Tibial artery (tissue), 4 donors: Measurements from ENCODE around the gene ADSS1.
A peak's percentile ranks its signal among the peaks of the same experiment; 100 is the strongest.

Experiments
- DNase-seq, 2 donors: peaks; one replicate each; pipeline ENCODE4 v3.0.0-alpha.2; 2019
- H3K27ac ChIP-seq, 2 donors: fragments of 200-600 bp; sonication (generic) in 1 of 2; 1 replicate in 1 of 2; 2 replicates in 1 of 2; pipeline ENCODE4 v1.5.1; 2018 to 2019; ENCODE audit warnings: mild to moderate bottlenecking in 1 of 2
- H3K27me3 ChIP-seq, 2 donors: fragments of 200-600 bp; sonication (generic) in 1 of 2; one replicate each; pipeline versions ENCODE4 v1.5.1 to v1.6.0; 2016 to 2019
- H3K36me3 ChIP-seq, 3 donors: fragments of 200-600 bp; sonication (generic) in 2 of 3; one replicate each; pipeline ENCODE4 v1.5.1; 2016 to 2019; ENCODE audit warnings: mild to moderate bottlenecking in 2 of 3
- H3K4me1 ChIP-seq, 4 donors: fragments of 200-600 bp; sonication (generic) in 2 of 4; 1 replicate in 3 of 4; 2 replicates in 1 of 4; pipeline ENCODE4 v1.5.1; 2016 to 2019
- H3K4me3 ChIP-seq, 2 donors: fragments of 200-600 bp; sonication (generic) in 1 of 2; 1 replicate in 1 of 2; 2 replicates in 1 of 2; pipeline ENCODE4 v1.5.1; 2018 to 2019; ENCODE audit warnings: mild to moderate bottlenecking in 2 of 2
- H3K9me3 ChIP-seq, 3 donors: fragments of 200-600 bp; sonication (generic) in 1 of 3; one replicate each; pipeline ENCODE4 v1.5.1; 2016 to 2019
- CTCF ChIP-seq, 2 experiments: fragments of 200-600 bp in 1 of 2; fragments of 450-650 bp in 1 of 2; IDR thresholded peaks; one replicate each; pipeline ENCODE4 v1.5.1; 2017 to 2019; ENCODE audit warnings: antibody characterized with exemption in 2 of 2, mild to moderate bottlenecking in 1 of 2, moderate library complexity in 1 of 2
- intact Hi-C: fragments of 100-400 bp; cut with DNase I; formaldehyde crosslinking; loops from one replicate; pipeline ENCODE4 v1.15.0; 2023; ENCODE audit warnings: low total_unique reads

The ADSS1 gene

DNA sequence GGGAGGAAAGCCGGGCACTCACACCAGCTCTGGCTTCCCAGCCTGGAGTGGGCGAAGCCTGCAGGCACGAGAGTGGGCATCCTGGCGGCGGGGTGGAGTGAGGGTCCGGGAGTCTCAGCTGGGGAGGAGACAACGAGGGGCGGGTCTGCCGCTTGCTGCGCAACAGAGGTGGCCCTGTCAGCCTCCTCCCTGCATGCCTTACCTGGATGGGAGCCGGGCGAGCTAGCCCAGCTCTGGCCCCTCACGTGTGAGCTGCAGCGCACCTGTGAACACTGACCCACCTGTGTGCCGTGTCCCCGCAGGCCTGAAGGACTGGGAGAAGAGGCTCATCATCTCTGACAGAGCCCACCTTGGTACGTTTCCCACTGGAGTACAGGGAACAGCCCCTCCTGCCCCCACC lies 15.0 kb downstream of the ADSS1 start:
- no peaks in the 10 kb centered on the region for H3K27me3 ChIP-seq
- H3K9me3 ChIP-seq = no peaks in the 10 kb centered on the region
- intact Hi-C loops = no loop called here
- peak overlapping the region; percentile 97 to 98 for H3K27ac ChIP-seq
- H3K36me3 ChIP-seq = peaks cover 42 to 52% (median 47%) of the 10 kb centered on the region in 3 donors
- H3K4me3 ChIP-seq = no peak overlapping the region
- TF ChIP-seq CTCF (IDR thresholded peaks at IDR 0.05) = no peak
- H3K4me1 ChIP-seq = peaks cover 12 to 48% (median 32%) of the 10 kb centered on the region in 4 donors
- DNase-seq = no peak

- intact Hi-C loops = no loop called here
- Histone ChIP-seq H3K4me3 (no peak overlapping the region), H3K27me3 (no peaks in the 10 kb centered on the region), H3K9me3 (no peaks in the 10 kb centered on the region), H3K36me3 (peaks cover 47 to 60% (median 53%) of the 10 kb centered on the region in 3 donors), H3K4me1 (peaks cover 10 to 42% (median 24%) of the 10 kb centered on the region in 4 donors), H3K27ac (peak overlapping the region; percentile 97 to 98)
- no peak for TF ChIP-seq CTCF (IDR thresholded peaks at IDR 0.05)
- no peak for DNase-seq
Measured at GRCh38 chr14:104739546-104740516, 15.8 kb downstream of the ADSS1 start.

DNA sequence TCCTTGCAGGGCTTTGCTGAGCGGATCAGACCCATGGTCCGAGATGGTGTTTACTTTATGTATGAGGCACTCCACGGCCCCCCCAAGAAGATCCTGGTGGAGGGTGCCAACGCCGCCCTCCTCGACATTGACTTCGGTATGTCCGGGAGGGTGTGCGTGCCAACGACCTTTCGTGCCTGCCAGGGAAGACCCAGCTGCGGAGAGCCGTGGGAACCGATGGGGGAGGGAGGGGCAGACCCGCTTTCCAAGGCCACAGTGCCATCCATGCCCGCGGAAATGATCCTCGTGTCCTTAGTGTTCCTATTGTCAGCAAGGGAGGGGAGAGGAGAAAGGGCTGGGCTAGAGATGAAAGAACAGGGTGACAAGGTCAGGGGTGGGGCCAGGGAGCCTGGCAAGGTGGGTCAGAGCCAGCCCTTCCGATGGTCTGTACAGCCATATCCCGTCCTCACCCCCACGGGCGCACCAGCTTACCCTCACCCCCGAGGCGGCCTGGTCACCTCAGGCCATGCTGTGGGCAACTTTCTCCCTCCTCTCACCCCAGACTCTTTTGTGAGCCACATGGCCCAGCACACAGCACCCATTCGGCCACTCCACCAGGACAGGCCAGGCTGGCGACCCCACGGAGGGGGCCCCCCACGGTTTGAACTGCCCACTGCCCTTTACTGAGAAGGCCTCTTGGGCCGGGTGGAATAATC lies 17.2 kb downstream of the ADSS1 start:
- DNase-seq = no peak
- peaks cover 4 to 43% (median 18%) of the 10 kb centered on the region in 4 donors for H3K4me1 ChIP-seq
- no peaks in the 10 kb centered on the region for H3K27me3 ChIP-seq
- intact Hi-C loops = no loop called here
- H3K27ac ChIP-seq = peak overlapping the region; percentile 97 to 98
- peaks cover 54 to 66% (median 61%) of the 10 kb centered on the region in 3 donors for H3K36me3 ChIP-seq
- H3K4me3 ChIP-seq = no peak overlapping the region
- no peak for TF ChIP-seq CTCF (IDR thresholded peaks at IDR 0.05)
- H3K9me3 ChIP-seq = no peaks in the 10 kb centered on the region

- no peak for TF ChIP-seq CTCF (IDR thresholded peaks at IDR 0.05)
- no peak overlapping the region for H3K4me3 ChIP-seq
- no peaks in the 10 kb centered on the region for H3K27me3 ChIP-seq
- H3K36me3 ChIP-seq = peaks cover 54 to 66% (median 61%) of the 10 kb centered on the region in 3 donors
- peak overlapping the region; percentile 97 to 98 for H3K27ac ChIP-seq
- DNase-seq = no peak
- intact Hi-C loops = no loop called here
- H3K4me1 ChIP-seq = peaks cover 6 to 44% (median 17%) of the 10 kb centered on the region in 4 donors
- no peaks in the 10 kb centered on the region for H3K9me3 ChIP-seq
Measured at GRCh38 chr14:104741803-104742251, 17.8 kb downstream of the ADSS1 start.

- no peak for DNase-seq
- no peak for TF ChIP-seq CTCF (IDR thresholded peaks at IDR 0.05)
- intact Hi-C loops = no loop called here
- peaks cover 6 to 44% (median 13%) of the 10 kb centered on the region in 4 donors for H3K4me1 ChIP-seq
- H3K27me3 ChIP-seq = no peaks in the 10 kb centered on the region
- H3K27ac ChIP-seq = peak overlapping the region; percentile 97 to 98
- H3K36me3 ChIP-seq = peaks cover 54 to 66% (median 61%) of the 10 kb centered on the region in 3 donors
- H3K4me3 ChIP-seq = no peak overlapping the region
- no peaks in the 10 kb centered on the region for H3K9me3 ChIP-seq
Measured at GRCh38 chr14:104742586-104743455, 18.8 kb downstream of the ADSS1 start.
